ENCODE measurements around the gene TNFAIP3.
A peak's percentile ranks its signal among the peaks of the same experiment; 100 is the strongest.

Gene TNFAIP3

DNA sequence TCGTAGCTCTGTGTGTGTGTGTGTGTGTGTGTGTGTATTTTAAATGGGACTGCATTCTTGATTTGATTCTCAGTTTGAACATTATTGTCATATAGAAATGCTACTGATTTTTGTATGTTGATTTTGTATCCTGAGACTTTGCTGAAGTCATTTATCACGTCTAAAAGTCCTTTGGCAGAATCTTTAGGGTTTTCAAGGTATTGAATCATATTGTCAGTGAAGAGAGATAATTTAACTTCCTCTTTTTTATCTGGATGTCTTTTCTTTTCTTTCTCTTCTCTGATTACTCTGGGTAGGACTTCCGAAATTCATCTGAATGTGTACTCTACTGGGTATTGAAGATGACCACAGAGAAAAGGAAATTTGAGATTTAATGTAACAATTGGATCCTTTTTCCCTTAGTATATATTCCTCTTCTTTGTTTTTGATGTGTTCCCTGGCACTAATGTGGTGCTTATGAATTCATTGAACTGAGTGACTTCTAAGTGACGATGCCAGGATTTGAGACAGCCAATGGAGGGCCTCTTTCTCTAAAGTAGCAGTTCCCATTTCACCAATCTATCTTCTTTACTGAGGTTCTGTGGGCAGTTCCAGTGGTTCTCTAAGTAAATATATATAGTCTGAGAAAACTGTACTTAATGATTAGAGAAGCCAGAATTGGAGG lies 47.6 kb downstream of the TNFAIP3 start:
- TF ChIP-seq, protein P1, sequence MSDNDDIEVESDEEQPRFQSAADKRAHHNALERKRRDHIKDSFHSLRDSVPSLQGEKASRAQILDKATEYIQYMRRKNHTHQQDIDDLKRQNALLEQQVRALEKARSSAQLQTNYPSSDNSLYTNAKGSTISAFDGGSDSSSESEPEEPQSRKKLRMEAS (IDR thresholded peaks at IDR 0.05; ENCODE audit: low read depth, low read length): no peak
- TF ChIP-seq POLR2A (IDR thresholded peaks at IDR 0.05; ENCODE audit: extremely low read depth, insufficient read length) (no peak), MYC (IDR thresholded peaks at IDR 0.05; ENCODE audit: low read depth, low read length) (no peak)
- TF ChIP-seq, protein P2, sequence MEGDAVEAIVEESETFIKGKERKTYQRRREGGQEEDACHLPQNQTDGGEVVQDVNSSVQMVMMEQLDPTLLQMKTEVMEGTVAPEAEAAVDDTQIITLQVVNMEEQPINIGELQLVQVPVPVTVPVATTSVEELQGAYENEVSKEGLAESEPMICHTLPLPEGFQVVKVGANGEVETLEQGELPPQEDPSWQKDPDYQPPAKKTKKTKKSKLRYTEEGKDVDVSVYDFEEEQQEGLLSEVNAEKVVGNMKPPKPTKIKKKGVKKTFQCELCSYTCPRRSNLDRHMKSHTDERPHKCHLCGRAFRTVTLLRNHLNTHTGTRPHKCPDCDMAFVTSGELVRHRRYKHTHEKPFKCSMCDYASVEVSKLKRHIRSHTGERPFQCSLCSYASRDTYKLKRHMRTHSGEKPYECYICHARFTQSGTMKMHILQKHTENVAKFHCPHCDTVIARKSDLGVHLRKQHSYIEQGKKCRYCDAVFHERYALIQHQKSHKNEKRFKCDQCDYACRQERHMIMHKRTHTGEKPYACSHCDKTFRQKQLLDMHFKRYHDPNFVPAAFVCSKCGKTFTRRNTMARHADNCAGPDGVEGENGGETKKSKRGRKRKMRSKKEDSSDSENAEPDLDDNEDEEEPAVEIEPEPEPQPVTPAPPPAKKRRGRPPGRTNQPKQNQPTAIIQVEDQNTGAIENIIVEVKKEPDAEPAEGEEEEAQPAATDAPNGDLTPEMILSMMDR (IDR thresholded peaks at IDR 0.05; ENCODE audit: low read depth, low read length): no peak
- peak; percentile 51 for DNase-seq (ENCODE audit: low read depth)
- no peak overlapping the region for H3K4me3 ChIP-seq (ENCODE audit: low read depth, low read length)

DNA sequence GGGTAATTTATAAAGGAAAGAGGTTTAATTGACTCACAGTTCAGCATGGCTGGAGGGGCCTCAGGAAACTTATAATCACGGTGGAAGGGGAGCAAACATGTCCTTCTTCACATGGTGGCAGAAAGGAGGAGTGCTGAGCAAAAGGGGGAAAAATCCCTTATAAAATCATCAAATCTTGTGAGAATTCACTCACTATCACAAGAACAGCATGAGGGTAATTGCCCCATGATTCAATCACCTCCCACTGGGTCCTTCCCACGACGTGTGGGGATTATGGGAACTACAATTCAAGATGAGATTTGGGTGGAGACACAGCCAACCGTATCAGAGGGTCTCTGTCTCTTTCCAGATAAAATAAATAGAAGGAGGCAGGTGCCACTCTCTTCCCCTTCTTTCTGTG lies 48.7 kb downstream of the TNFAIP3 start:
- no peak overlapping the region for H3K4me3 ChIP-seq (ENCODE audit: low read depth, low read length)
- TF ChIP-seq MYC (IDR thresholded peaks at IDR 0.05; ENCODE audit: low read depth, low read length) (no peak), POLR2A (IDR thresholded peaks at IDR 0.05; ENCODE audit: extremely low read depth, insufficient read length) (no peak)
- TF ChIP-seq, protein P1 (IDR thresholded peaks at IDR 0.05; ENCODE audit: low read depth, low read length): no peak
- TF ChIP-seq, protein P2 (IDR thresholded peaks at IDR 0.05; ENCODE audit: low read depth, low read length): no peak
- DNase-seq (ENCODE audit: low read depth): no peak

DNA sequence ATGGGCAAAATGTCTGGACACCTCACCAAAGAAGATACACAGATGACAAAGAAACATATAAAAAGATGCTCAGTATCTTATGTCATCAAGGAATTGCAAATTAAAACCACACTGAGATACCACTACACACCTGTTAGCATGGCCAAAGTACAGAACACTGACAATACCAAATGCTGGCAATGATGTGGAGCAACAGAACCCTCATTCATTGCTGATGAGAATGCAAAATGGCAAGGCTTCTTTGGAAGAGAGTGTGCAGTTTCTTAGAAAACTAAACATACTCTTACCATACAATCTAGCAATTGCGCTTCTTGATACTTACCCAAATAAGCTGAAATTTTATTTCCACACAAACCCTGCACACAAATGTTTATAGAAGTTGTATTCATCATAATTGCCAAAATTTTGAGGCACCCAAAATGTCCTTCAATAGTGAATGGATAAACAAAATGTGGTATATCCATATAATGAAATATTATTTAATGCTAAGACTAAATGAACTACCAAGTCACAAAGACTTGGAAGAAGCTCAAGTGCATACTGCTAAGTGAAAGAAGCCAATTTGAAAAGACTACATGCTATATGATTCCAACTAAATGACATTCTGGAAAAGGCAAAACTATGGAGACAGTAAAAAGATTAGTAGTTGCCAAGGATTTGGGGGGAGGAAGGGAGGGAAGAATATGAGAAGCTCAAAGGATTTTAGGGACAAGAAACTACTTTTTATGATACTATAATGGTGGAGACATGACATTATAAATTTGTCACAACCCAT lies 50.7 kb downstream of the TNFAIP3 start:
- H3K4me3 ChIP-seq (ENCODE audit: low read depth, low read length): no peak overlapping the region
- TF ChIP-seq POLR2A (IDR thresholded peaks at IDR 0.05; ENCODE audit: extremely low read depth, insufficient read length) (no peak), MYC (IDR thresholded peaks at IDR 0.05; ENCODE audit: low read depth, low read length) (no peak)
- TF ChIP-seq, protein P2 (IDR thresholded peaks at IDR 0.05; ENCODE audit: low read depth, low read length): no peak
- TF ChIP-seq, protein P1 (IDR thresholded peaks at IDR 0.05; ENCODE audit: low read depth, low read length): no peak
- no peak for DNase-seq (ENCODE audit: low read depth)

DNA sequence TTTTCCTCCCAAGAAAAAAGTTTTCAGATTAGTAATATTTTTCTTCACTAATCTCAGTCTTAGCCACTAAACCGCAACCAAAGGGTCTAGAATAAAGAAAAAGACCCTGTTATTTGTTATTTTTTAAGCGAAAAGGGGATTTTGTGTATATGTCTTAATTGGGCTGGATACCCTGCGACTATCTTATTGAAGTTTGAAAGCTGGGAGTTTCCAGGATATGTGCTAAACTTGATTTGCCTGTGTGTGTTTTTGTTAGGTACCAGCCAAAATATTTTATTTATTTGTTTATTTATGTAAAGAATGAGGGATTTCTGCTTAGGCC lies 52.4 kb downstream of the TNFAIP3 start:
- H3K4me3 ChIP-seq (ENCODE audit: low read depth, low read length): no peak overlapping the region
- no peak for DNase-seq (ENCODE audit: low read depth)
- TF ChIP-seq MYC (IDR thresholded peaks at IDR 0.05; ENCODE audit: low read depth, low read length) (no peak), POLR2A (IDR thresholded peaks at IDR 0.05; ENCODE audit: extremely low read depth, insufficient read length) (no peak)
- TF ChIP-seq, protein P2 (IDR thresholded peaks at IDR 0.05; ENCODE audit: low read depth, low read length): no peak
- TF ChIP-seq, protein P1 (IDR thresholded peaks at IDR 0.05; ENCODE audit: low read depth, low read length): no peak

DNA sequence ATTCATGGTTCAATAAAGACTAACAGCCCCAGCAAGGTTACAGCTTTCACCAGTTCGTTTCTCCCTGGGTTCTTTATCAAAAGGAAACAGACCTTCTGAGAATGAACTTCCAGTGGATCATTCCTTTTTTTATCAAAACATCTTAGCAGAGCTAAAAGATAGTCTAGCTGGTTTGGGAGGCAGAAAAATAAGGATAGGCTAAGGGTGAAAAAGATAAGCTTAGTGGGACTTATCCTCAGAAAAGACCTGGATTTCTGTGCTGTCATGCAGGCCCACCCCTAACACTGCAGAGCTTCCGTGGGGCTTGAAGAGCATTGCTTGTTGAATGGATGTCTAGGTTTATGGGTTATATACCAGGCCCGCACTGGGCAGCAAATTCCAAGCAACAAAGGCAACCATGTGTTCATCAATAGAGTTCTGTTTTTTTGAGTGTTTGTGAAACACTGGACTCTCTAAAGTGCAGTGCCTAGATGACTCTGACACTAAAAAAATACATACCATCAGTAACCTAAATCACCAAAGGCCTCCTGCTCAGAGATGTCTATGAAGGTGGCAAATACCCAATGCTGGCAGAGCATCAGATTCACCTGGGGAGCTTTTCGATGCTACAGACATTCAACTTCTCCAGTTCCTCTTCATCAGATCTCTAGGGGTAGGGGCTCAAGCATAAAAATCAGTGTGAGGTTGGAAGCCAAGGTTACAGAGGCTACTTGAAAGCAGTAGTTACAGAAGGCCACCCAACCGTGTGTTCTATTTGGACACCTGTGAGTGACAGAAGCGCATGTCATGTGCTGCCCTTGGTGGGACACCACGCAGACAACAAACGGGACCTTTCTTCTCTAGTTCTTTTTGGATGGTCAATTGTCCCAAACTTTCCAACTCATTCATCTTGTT lies 53.0 kb downstream of the TNFAIP3 start:
- DNase-seq (ENCODE audit: low read depth): no peak
- no peak for TF ChIP-seq MYC (IDR thresholded peaks at IDR 0.05; ENCODE audit: low read depth, low read length)
- no peak for TF ChIP-seq POLR2A (IDR thresholded peaks at IDR 0.05; ENCODE audit: extremely low read depth, insufficient read length)
- TF ChIP-seq, protein P2 (IDR thresholded peaks at IDR 0.05; ENCODE audit: low read depth, low read length): no peak
- TF ChIP-seq, protein P1 (IDR thresholded peaks at IDR 0.05; ENCODE audit: low read depth, low read length): no peak
- H3K4me3 ChIP-seq (ENCODE audit: low read depth, low read length): no peak overlapping the region

All from NB4 (cell line).